HG02763 (cell line): ENCODE data around the gene APBA2.

Experiments used
- ATAC-seq: cut with Tn5 transposase; IDR thresholded peaks from one replicate; pipeline ENCODE4 v1.9.1; 2021; ENCODE audit warnings: mild to moderate bottlenecking, moderate library complexity; ENCODE audit not compliant: unreplicated experiment

The APBA2 gene

GRCh38 chr15:28914046-28914445, 28.3 kb downstream of the APBA2 start:
- ATAC-seq: no peak

GRCh38 chr15:28914483-28915023, 28.8 kb downstream of the APBA2 start:
- no peak for ATAC-seq

GRCh38 chr15:28915041-28915810, 29.5 kb downstream of the APBA2 start:
- no peak for ATAC-seq

GRCh38 chr15:28915935-28916334, 30.2 kb downstream of the APBA2 start:
- no peak for ATAC-seq

GRCh38 chr15:28917791-28918140, 32.0 kb downstream of the APBA2 start:
- no peak for ATAC-seq

- ATAC-seq: no peak
Observed at GRCh38 chr15:28918141-28918983, 32.6 kb downstream of the APBA2 start.

GRCh38 chr15:28919201-28919635, 33.4 kb downstream of the APBA2 start:
- no peak for ATAC-seq

GRCh38 chr15:28919679-28920655, 34.2 kb downstream of the APBA2 start:
- ATAC-seq: no peak

GRCh38 chr15:28920781-28921331, 35.1 kb downstream of the APBA2 start:
- ATAC-seq: no peak

- ATAC-seq: no peak
Observed at GRCh38 chr15:28921336-28921735, 35.6 kb downstream of the APBA2 start.

GRCh38 chr15:28921919-28922706, 36.3 kb downstream of the APBA2 start:
- ATAC-seq: no peak

- ATAC-seq: no peak
Observed at GRCh38 chr15:28922707-28923012, 36.9 kb downstream of the APBA2 start.

- ATAC-seq: no peak
Observed at GRCh38 chr15:28923726-28924280, 38.0 kb downstream of the APBA2 start.

GRCh38 chr15:28927043-28927442, 41.3 kb downstream of the APBA2 start:
- no peak for ATAC-seq

- ATAC-seq: no peak
Observed at GRCh38 chr15:28929200-28929599, 43.4 kb downstream of the APBA2 start.

- no peak for ATAC-seq
Observed at GRCh38 chr15:28930011-28930410, 44.2 kb downstream of the APBA2 start.

GRCh38 chr15:28930476-28931291, 44.9 kb downstream of the APBA2 start:
- no peak for ATAC-seq

- no peak for ATAC-seq
Observed at GRCh38 chr15:28931828-28932227, 46.1 kb downstream of the APBA2 start.

- ATAC-seq: no peak
Observed at GRCh38 chr15:28932361-28932760, 46.6 kb downstream of the APBA2 start.
